RKO (cell line): ENCODE results near the gene KCNK15.
A peak's percentile ranks its signal among the peaks of the same experiment; 100 is the strongest.
"Not testable (repeated sequence)": the region's sequence is repeated elsewhere in the genome, so short reads cannot be mapped to it uniquely, and the experiment has no call there.

ENCODE experiments used
- DNase-seq: peaks from one replicate; pipeline ENCODE4 v3.0.0-alpha.2; 2016; ENCODE audit warnings: low spot score

KCNK15 gene

GRCh38 chr20:44745598-44746366 is at the start of gene KCNK15:
TSS of gene KCNK15 (plus strand) at chr20:44745865. CDS start at chr20:44745911, 46 bp downstream.
- no peak for DNase-seq

GRCh38 chr20:44696315-44696714 is 49.4 kb upstream of the KCNK15 start:
- peak; percentile 61 for DNase-seq

- not testable (repeated sequence) for DNase-seq
These were observed 48.6 kb upstream of the KCNK15 start for GRCh38 chr20:44697041-44697440.

GRCh38 chr20:44698351-44698750 is 47.3 kb upstream of the KCNK15 start:
- DNase-seq, result no peak

- no peak for DNase-seq
These were observed 45.4 kb upstream of the KCNK15 start for GRCh38 chr20:44700306-44700705.

- no peak for DNase-seq
These were observed 44.4 kb upstream of the KCNK15 start for GRCh38 chr20:44701118-44701857.

- no peak for DNase-seq
These were observed 43.8 kb upstream of the KCNK15 start for GRCh38 chr20:44701858-44702256.

- DNase-seq, result no peak
These were observed 42.9 kb upstream of the KCNK15 start for GRCh38 chr20:44702776-44703175.

GRCh38 chr20:44703183-44703925 is 42.3 kb upstream of the KCNK15 start:
- DNase-seq, result no peak

GRCh38 chr20:44703956-44704488 is 41.6 kb upstream of the KCNK15 start:
- no peak for DNase-seq

GRCh38 chr20:44704551-44704971 is 41.1 kb upstream of the KCNK15 start:
- peak; percentile 47 for DNase-seq

GRCh38 chr20:44705364-44706094 is 40.1 kb upstream of the KCNK15 start:
- no peak for DNase-seq

- no peak for DNase-seq
These were observed 39.2 kb upstream of the KCNK15 start for GRCh38 chr20:44706301-44707017.

- DNase-seq, result no peak
These were observed 38.6 kb upstream of the KCNK15 start for GRCh38 chr20:44707018-44707579.

- DNase-seq, result no peak
These were observed 36.3 kb upstream of the KCNK15 start for GRCh38 chr20:44709380-44709779.

- DNase-seq, result no peak
These were observed 35.9 kb upstream of the KCNK15 start for GRCh38 chr20:44709797-44710196.

- no peak for DNase-seq
These were observed 34.4 kb upstream of the KCNK15 start for GRCh38 chr20:44711237-44711636.

GRCh38 chr20:44714102-44714700 is 31.5 kb upstream of the KCNK15 start:
- no peak for DNase-seq

GRCh38 chr20:44714701-44715498 is 30.8 kb upstream of the KCNK15 start, which contains the start of gene CCN5:
TSS of gene CCN5 (plus strand) at chr20:44715369. CDS start at chr20:44715391, 22 bp downstream.
- DNase-seq, result no peak
